Measurements from ENCODE around the gene RALGAPB.
"Not testable (repeated sequence)": the region's sequence is repeated elsewhere in the genome, so short reads cannot be mapped to it uniquely, and the experiment has no call there.

Gene RALGAPB

GRCh38 chr20:38435555-38435939 lies 37.1 kb upstream of the RALGAPB start:
- peak overlapping the region; percentile 90 for H3K4me3 ChIP-seq (replicated peaks; ENCODE audit: low read depth, low read length)
- TF ChIP-seq CTCF (IDR thresholded peaks at IDR 0.05; ENCODE audit: low read length, missing control alignments), result no peak
- peak; percentile 67 for DNase-seq (ENCODE audit: low read depth)

GRCh38 chr20:38437796-38438195 lies 34.8 kb upstream of the RALGAPB start:
- DNase-seq (ENCODE audit: low read depth), result no peak
- no peak for TF ChIP-seq CTCF (IDR thresholded peaks at IDR 0.05; ENCODE audit: low read length, missing control alignments)
- no peak overlapping the region for H3K4me3 ChIP-seq (replicated peaks; ENCODE audit: low read depth, low read length)

GRCh38 chr20:38441110-38441509 lies 31.5 kb upstream of the RALGAPB start:
- not testable (repeated sequence) for DNase-seq (ENCODE audit: low read depth); H3K4me3 ChIP-seq (replicated peaks; ENCODE audit: low read depth, low read length)

GRCh38 chr20:38441916-38442315 lies 30.7 kb upstream of the RALGAPB start:
- no peak for TF ChIP-seq CTCF (IDR thresholded peaks at IDR 0.05; ENCODE audit: low read length, missing control alignments)
- DNase-seq (ENCODE audit: low read depth), result no peak
- H3K4me3 ChIP-seq (replicated peaks; ENCODE audit: low read depth, low read length), result no peak overlapping the region

- no peak for TF ChIP-seq CTCF (IDR thresholded peaks at IDR 0.05; ENCODE audit: low read length, missing control alignments)
- no peak overlapping the region for H3K4me3 ChIP-seq (replicated peaks; ENCODE audit: low read depth, low read length)
- DNase-seq (ENCODE audit: low read depth), result no peak
Observed at GRCh38 chr20:38445381-38445796, 27.3 kb upstream of the RALGAPB start.

GRCh38 chr20:38445901-38446425 lies 26.7 kb upstream of the RALGAPB start:
- peak overlapping the region; percentile 95 for H3K4me3 ChIP-seq (replicated peaks; ENCODE audit: low read depth, low read length)
- no peak for DNase-seq (ENCODE audit: low read depth)
- no peak for TF ChIP-seq CTCF (IDR thresholded peaks at IDR 0.05; ENCODE audit: low read length, missing control alignments)

- peak; percentile 96 for DNase-seq (ENCODE audit: low read depth)
- TF ChIP-seq CTCF (IDR thresholded peaks at IDR 0.05; ENCODE audit: low read length, missing control alignments), result peak; percentile 86
- peak overlapping the region; percentile 95 for H3K4me3 ChIP-seq (replicated peaks; ENCODE audit: low read depth, low read length)
Observed at GRCh38 chr20:38446441-38447209, 26.0 kb upstream of the RALGAPB start.

Measured in fibroblast of pulmonary artery (primary cell).